MM.1S (cell line): ENCODE results near the gene SLC6A19.

Experiments
- CTCF ChIP-seq: fragments of 300-600 bp; sonication (generic); IDR thresholded peaks from 2 replicates; pipeline ENCODE4 v1.5.1; 2016; ENCODE audit warnings: antibody characterized with exemption, low read length, mixed read lengths
- EZH2 ChIP-seq: fragments of 300-600 bp; sonication (generic); optimal IDR thresholded peaks from 2 replicates; pipeline ENCODE3; 2017; ENCODE audit warnings: low read depth, mild to moderate bottlenecking, antibody characterized with exemption, low read length, mixed read lengths
- EZH2phosphoT487 ChIP-seq: fragments of 300-600 bp; sonication (generic); IDR thresholded peaks from 2 replicates; pipeline ENCODE4 v1.6.1; 2018; ENCODE audit warnings: antibody characterized with exemption, low read length

GRCh38 chr5:1214936-1215220 is 13.5 kb downstream of the SLC6A19 start:
- TF ChIP-seq EZH2 (no peak), CTCF (no peak), EZH2phosphoT487 (no peak)
